ENCODE results near the gene AGRN.
"Not testable (repeated sequence)": the region's sequence is repeated elsewhere in the genome, so short reads cannot be mapped to it uniquely, and the experiment has no call there.

AGRN gene

DNA sequence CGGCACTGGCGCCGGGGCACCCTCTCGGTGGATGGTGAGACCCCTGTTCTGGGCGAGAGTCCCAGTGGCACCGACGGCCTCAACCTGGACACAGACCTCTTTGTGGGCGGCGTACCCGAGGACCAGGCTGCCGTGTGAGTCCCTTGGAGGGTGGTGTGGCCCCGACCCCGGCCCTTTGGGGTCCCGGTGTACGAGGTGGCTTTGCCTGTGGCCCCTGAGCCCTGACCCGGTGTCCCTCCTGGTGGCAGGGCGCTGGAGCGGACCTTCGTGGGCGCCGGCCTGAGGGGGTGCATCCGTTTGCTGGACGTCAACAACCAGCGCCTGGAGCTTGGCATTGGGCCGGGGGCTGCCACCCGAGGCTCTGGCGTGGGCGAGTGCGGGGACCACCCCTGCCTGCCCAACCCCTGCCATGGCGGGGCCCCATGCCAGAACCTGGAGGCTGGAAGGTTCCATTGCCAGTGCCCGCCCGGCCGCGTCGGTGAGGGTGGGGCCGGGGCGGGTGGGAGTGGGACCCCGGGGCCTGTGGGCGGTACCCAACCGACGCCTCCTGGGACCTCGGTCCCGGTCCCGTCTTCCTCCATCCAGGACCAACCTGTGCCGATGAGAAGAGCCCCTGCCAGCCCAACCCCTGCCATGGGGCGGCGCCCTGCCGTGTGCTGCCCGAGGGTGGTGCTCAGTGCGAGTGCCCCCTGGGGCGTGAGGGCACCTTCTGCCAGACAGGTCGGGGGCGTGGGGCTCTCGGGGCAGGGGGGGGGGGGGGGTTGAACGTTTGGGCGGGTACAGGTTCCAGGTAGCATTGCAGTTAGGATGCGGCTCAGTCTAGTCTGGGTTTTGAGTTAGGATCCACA lies 29.6 kb downstream of the AGRN start:
- DNase-seq, result no peak
- TF ChIP-seq POLR2A (IDR thresholded peaks at IDR 0.05; ENCODE audit: low read length), result no peak
- TF ChIP-seq GATA1 (IDR thresholded peaks at IDR 0.05; ENCODE audit: low read depth, low read length), result no peak

DNA sequence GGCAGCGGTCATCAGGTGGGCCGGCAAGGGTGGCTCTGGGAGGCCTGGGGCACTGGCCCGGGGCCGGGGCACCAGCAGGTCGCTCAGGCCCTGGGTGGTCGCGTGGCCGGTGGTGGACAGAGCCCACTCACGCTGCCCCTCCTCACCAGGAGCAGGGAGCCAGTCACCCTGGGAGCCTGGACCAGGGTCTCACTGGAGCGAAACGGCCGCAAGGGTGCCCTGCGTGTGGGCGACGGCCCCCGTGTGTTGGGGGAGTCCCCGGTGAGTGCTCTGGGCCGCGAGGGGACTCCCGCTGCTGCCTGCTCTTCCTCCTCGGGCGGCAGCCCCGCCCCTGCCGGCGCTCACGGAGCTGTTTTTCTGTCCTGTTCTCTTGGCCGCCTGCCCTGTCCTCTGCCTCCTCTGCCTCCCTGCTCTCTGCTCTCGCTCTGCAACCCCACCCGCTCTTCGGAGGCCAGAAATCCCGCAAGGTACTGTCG lies 30.7 kb downstream of the AGRN start:
- no peak for DNase-seq

DNA sequence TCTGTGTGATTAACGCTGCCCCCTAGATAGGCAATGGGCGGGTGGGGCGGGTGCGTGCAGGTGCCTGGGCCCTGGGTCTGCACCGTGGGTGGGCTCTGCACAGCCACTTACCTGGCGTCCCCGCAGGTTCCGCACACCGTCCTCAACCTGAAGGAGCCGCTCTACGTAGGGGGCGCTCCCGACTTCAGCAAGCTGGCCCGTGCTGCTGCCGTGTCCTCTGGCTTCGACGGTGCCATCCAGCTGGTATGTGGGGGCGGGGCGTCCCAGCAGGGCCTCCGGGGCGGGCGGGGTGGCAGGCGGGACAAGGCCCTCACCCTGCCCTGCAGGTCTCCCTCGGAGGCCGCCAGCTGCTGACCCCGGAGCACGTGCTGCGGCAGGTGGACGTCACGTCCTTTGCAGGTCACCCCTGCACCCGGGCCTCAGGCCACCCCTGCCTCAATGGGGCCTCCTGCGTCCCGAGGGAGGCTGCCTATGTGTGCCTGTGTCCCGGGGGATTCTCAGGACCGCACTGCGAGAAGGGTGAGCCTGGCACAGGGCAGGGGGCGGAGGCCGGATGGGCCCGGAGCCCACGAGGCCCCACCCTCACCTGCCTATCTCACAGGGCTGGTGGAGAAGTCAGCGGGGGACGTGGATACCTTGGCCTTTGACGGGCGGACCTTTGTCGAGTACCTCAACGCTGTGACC lies 31.3 kb downstream of the AGRN start:
- TF ChIP-seq POLR2A (IDR thresholded peaks at IDR 0.05; ENCODE audit: low read length), result no peak
- no peak for TF ChIP-seq GATA1 (IDR thresholded peaks at IDR 0.05; ENCODE audit: low read depth, low read length)
- no peak for DNase-seq

More for the DNA sequence above, 30.7 kb downstream of the AGRN start:
- TF ChIP-seq GATA1 (IDR thresholded peaks at IDR 0.05; ENCODE audit: low read depth, low read length), result no peak
- TF ChIP-seq POLR2A (IDR thresholded peaks at IDR 0.05; ENCODE audit: low read length), result no peak

DNA sequence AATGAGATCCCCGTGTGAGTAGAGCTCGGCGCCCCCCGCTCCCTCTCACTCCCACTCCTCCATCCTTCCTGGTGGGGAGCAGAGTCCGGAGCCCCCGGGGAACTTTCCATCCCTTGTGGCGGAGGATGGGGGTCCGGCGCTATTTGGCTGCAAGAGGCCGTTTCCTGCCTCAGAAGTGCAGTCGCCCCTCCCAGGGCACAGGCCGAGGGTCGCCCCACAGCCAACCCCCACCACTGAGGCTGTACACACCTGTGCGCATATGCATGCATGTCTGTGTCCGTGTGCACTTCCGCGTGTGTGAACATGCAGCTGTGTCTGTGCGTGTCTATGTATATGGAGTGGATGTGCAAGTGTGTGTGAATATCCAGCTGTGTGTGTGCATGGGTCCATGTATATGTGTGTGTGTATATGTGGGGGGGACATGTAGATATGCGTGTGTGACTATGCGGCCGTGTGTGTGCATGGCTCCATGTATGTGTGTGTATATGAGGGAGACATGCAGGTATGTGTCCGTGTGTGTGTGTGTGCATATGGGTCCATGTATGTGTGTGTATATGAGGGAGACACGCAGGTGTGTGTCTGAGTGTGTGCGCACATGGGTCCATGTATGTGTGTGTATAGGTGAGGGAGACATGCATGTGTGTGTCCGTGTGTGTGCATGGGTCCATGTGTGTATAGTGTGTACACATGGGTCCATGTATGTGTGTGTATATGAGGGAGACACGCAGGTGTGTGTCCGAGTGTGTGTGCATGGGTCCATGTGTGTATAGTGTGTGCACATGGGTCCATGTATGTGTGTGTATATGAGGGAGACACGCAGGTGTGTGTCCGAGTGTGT lies 32.3 kb downstream of the AGRN start:
- TF ChIP-seq POLR2A (IDR thresholded peaks at IDR 0.05; ENCODE audit: low read length) (no peak), GATA1 (IDR thresholded peaks at IDR 0.05; ENCODE audit: low read depth, low read length) (no peak)
- DNase-seq, result no peak

DNA sequence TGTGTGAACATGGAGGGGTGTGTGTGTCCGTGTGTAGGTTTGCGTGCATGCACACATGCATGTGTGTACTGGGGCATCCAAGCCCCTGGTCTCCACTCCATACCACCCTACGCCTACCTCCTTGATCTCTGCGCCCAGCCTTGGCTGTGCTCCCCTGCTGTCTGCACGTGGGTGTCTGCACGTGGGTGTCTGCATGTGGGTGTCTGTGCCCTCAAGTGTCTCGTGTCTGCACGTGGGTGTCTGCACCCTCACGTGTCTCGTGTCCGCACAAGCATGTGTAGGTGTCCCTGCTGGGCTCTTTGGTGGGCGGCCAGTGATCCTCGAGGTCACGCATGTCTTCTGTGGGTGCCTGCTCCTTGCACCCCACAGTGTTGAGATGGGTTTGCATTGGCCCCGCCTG lies 33.1 kb downstream of the AGRN start:
- no peak for DNase-seq
- TF ChIP-seq GATA1 (IDR thresholded peaks at IDR 0.05; ENCODE audit: low read depth, low read length), result no peak
- no peak for TF ChIP-seq POLR2A (IDR thresholded peaks at IDR 0.05; ENCODE audit: low read length)

DNA sequence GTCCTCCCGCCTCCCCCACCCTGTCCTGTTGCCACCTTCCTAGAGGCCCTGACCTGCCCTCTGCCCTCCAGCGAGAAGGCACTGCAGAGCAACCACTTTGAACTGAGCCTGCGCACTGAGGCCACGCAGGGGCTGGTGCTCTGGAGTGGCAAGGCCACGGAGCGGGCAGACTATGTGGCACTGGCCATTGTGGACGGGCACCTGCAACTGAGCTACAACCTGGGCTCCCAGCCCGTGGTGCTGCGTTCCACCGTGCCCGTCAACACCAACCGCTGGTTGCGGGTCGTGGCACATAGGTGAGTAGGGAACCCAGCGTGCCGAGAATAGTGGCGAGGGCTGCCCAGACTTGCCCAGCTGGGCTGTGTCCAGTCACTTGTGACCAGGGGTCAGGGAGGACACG lies 33.8 kb downstream of the AGRN start:
- no peak for TF ChIP-seq POLR2A (IDR thresholded peaks at IDR 0.05; ENCODE audit: low read length)
- no peak for TF ChIP-seq GATA1 (IDR thresholded peaks at IDR 0.05; ENCODE audit: low read depth, low read length)
- DNase-seq, result no peak

DNA sequence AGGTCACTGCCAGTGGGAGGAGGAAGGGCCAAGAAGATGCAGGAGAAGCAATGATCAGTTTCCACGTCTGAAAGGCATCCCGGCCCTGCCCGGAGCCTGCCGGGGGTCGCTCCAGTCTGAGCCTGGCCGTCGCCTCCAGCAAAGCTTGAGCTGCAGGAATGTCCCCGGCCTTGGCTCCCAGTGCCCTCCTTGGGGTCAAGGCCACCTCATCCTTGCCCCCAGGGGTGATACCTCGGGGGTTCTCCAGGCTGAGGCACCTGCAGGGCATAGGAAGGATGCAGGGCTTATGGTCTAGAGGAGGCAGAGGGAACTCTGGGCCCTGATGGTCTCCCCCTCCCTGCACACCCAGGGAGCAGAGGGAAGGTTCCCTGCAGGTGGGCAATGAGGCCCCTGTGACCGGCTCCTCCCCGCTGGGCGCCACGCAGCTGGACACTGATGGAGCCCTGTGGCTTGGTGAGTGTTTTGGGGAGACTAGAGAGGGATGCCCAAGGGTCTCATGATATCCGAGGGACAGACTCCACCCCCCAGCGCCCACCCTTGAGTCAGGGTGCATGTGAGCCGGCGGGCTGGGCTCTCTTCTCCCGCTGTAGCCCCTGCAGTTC lies 34.3 kb downstream of the AGRN start:
- TF ChIP-seq POLR2A (IDR thresholded peaks at IDR 0.05; ENCODE audit: low read length) (no peak), GATA1 (IDR thresholded peaks at IDR 0.05; ENCODE audit: low read depth, low read length) (no peak)
- DNase-seq, result no peak

DNA sequence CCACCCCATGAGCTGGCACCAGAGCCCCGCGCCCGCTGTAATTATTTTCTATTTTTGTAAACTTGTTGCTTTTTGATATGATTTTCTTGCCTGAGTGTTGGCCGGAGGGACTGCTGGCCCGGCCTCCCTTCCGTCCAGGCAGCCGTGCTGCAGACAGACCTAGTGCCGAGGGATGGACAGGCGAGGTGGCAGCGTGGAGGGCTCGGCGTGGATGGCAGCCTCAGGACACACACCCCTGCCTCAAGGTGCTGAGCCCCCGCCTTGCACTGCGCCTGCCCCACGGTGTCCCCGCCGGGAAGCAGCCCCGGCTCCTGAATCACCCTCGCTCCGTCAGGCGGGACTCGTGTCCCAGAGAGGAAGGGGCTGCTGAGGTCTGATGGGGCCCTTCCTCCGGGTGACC lies 35.1 kb downstream of the AGRN start:
- no peak for DNase-seq
- TF ChIP-seq GATA1 (IDR thresholded peaks at IDR 0.05; ENCODE audit: low read depth, low read length) (no peak), POLR2A (IDR thresholded peaks at IDR 0.05; ENCODE audit: low read length) (no peak)

DNA sequence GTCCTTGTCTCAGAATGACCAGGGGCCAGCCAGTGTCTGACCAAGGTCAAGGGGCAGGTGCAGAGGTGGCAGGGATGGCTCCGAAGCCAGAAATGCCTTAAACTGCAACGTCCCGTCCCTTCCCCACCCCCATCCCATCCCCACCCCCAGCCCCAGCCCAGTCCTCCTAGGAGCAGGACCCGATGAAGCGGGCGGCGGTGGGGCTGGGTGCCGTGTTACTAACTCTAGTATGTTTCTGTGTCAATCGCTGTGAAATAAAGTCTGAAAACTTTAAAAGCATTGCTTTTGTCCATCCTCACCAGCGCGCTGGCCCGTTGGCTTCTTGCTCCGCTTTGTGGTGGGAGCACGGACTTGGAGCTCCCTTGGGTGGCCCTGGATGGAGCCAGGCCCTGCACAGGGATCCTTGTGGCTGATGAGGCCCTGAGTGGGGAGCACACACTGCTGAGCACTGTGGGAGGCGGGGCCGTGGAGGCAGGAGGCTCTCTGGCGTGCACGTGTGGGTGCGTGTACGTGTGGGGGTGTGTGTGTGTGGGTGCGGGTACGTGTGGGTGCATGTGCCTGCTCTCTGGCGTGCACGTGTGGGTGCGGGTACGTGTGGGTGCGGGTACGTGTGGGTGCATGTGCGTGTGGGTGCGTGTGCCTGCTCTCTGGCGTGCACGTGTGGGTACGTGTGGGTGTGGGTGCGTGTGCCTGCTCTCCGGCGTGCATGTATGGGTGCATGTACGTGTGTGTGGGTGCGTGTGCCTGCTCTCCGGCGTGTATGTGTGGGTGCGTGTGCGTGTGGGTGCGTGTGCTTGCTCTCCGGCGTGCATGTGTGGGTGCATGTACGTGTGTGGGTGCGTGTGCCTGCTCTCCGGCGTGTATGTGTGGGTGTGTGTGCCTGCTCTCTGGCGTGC lies 36.2 kb downstream of the AGRN start:
- TF ChIP-seq GATA1 (IDR thresholded peaks at IDR 0.05; ENCODE audit: low read depth, low read length), result no peak
- no peak for TF ChIP-seq POLR2A (IDR thresholded peaks at IDR 0.05; ENCODE audit: low read length)
- DNase-seq, result no peak

DNA sequence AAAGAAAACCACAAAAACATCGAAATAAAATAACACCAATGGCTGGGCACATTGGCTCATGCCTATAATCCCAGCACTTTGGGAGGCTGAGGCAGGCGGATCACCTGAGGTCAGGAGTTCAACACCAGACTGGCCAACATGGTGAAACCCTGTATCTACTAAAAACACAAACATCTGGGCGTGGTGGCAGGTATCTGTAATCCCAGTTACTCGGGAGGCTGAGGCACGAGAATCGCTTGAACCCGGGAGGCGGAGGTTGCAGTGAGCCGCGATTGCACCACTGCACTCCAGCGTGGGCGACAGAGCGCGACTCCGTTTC lies 37.8 kb downstream of the AGRN start:
- not testable (repeated sequence) for DNase-seq

DNA sequence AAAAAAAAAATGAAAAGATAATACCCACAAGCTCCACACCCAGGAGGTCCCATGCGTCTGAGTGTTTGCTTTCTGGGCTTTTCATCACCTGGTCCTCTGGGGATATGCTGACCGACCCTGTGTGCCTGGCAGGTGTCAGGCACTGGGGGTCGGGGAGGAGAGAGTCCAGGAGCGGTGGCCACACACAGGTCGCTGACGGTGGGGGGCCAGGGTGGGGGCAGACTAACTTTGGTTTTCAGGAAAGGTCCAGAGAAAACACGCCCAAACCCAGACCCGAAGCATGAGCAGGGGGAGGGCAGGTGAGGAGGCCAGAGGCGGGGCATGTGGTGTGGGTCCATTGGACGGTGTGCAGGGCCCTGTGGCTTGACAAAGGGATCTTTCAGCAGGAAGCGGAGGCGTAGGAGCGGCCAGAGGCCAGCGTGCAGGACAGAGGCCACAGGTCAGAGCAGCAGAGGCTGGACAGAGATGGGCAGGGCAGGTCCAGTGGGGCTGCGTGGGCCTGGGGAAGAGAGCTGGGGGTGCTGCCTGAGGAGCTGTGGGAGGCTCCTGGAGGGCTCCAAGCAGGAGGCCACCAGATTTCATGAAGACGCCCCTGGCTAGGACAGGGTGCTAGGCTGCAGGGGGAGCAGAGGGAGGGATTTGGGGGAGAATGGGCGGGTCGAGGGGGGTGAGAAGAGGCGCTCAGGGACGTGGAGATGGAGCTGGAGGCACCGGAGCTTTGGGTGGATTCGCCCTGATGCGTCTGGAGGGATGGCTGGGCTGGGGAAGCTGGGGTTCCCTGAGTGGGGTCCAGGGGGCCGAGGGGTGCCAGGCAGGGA lies 38.4 kb downstream of the AGRN start:
- TF ChIP-seq POLR2A (IDR thresholded peaks at IDR 0.05; ENCODE audit: low read length) (no peak), GATA1 (IDR thresholded peaks at IDR 0.05; ENCODE audit: low read depth, low read length) (no peak)
- DNase-seq, result no peak

DNA sequence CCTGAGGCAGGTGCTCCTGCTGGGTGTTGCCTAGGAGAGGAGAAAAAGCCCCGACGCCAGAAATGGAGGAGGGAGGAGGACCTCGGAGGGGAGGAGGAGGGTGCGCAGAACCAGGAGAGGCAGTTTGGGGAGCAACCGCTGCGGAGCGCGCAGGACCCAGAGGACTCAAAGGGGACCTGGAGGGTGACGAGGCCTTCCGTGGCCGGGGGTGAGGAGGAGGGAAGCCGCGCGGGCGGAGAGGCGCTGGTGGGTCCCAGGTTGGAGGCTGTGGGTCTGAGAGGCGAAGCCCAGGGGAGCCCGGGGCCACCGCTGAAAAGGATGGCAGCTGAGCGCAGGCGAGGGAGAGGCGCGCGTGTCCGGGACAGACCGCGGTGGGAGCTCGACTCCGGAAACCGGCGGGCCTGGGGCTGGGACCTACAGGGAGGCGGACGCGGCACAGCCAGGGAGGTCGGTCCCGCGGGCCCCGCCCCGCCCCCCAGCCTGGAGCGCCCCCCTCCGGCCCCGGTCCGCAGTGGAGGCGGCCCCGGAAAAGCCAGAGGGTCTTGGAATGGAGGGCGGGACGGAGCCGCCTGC lies 39.1 kb downstream of the AGRN start:
- DNase-seq, result peak in 1 of 2 experiments; percentile 60
- TF ChIP-seq GATA1 (IDR thresholded peaks at IDR 0.05; ENCODE audit: low read depth, low read length) (no peak), POLR2A (IDR thresholded peaks at IDR 0.05; ENCODE audit: low read length) (no peak)

Measured in erythroblast (primary cell).